ENCODE data around the gene BMP8B.
"Not testable (repeated sequence)": the region's sequence is repeated elsewhere in the genome, so short reads cannot be mapped to it uniquely, and the experiment has no call there.

The BMP8B gene

GRCh38 chr1:39782103-39782502 lies 6.6 kb downstream of the BMP8B start:
- DNase-seq (ENCODE audit: low read depth): no peak
- no peak overlapping the region for H3K4me3 ChIP-seq (replicated peaks; ENCODE audit: low read depth, low read length)
- no peak for TF ChIP-seq CTCF (IDR thresholded peaks at IDR 0.05; ENCODE audit: low read length, missing control alignments)

- DNase-seq (ENCODE audit: low read depth): no peak
- no peak for TF ChIP-seq CTCF (IDR thresholded peaks at IDR 0.05; ENCODE audit: low read length, missing control alignments)
- H3K4me3 ChIP-seq (replicated peaks; ENCODE audit: low read depth, low read length): no peak overlapping the region
Observed at GRCh38 chr1:39781349-39781715, 7.3 kb downstream of the BMP8B start.

GRCh38 chr1:39779821-39780220 lies 8.8 kb downstream of the BMP8B start:
- no peak overlapping the region for H3K4me3 ChIP-seq (replicated peaks; ENCODE audit: low read depth, low read length)
- TF ChIP-seq CTCF (IDR thresholded peaks at IDR 0.05; ENCODE audit: low read length, missing control alignments): no peak
- DNase-seq (ENCODE audit: low read depth): no peak

- H3K4me3 ChIP-seq (replicated peaks; ENCODE audit: low read depth, low read length): no peak overlapping the region
- no peak for DNase-seq (ENCODE audit: low read depth)
- TF ChIP-seq CTCF (IDR thresholded peaks at IDR 0.05; ENCODE audit: low read length, missing control alignments): no peak
Observed at GRCh38 chr1:39779137-39779536, 9.5 kb downstream of the BMP8B start.

- H3K4me3 ChIP-seq (replicated peaks; ENCODE audit: low read depth, low read length); DNase-seq (ENCODE audit: low read depth): not testable (repeated sequence)
Observed at GRCh38 chr1:39778463-39779099, 10.1 kb downstream of the BMP8B start.

- H3K4me3 ChIP-seq (replicated peaks; ENCODE audit: low read depth, low read length); DNase-seq (ENCODE audit: low read depth): not testable (repeated sequence)
Observed at GRCh38 chr1:39777896-39778295, 10.8 kb downstream of the BMP8B start.

GRCh38 chr1:39777306-39777705 lies 11.4 kb downstream of the BMP8B start:
- no peak for DNase-seq (ENCODE audit: low read depth)
- no peak for TF ChIP-seq CTCF (IDR thresholded peaks at IDR 0.05; ENCODE audit: low read length, missing control alignments)
- no peak overlapping the region for H3K4me3 ChIP-seq (replicated peaks; ENCODE audit: low read depth, low read length)

GRCh38 chr1:39776886-39777285 lies 11.8 kb downstream of the BMP8B start:
- H3K4me3 ChIP-seq (replicated peaks; ENCODE audit: low read depth, low read length): no peak overlapping the region
- no peak for DNase-seq (ENCODE audit: low read depth)
- TF ChIP-seq CTCF (IDR thresholded peaks at IDR 0.05; ENCODE audit: low read length, missing control alignments): no peak
